Measurements from ENCODE around the gene CCL14.

- TF ChIP-seq CTCF (IDR thresholded peaks at IDR 0.05) (no peak), POLR2A (IDR thresholded peaks at IDR 0.05) (no peak)
These were observed 14.0 kb downstream of the CCL14 start for GRCh38 chr17:35972535-35972934.
